Liver (tissue), 3 donors: ENCODE data around the gene CALU.

Source experiments
- GABPA ChIP-seq, 2 donors: IDR thresholded peaks in 1 of 2; conservative IDR thresholded peaks in 1 of 2; 2 replicates each; pipeline ENCODE4 v1.6.1; 2016; ENCODE audit warnings: antibody characterized with exemption in 2 of 2, mild to moderate bottlenecking in 1 of 2, moderate library complexity in 1 of 2
- TF ChIP-seq, protein P1 (sequence below): fragments of 150-350 bp; IDR thresholded peaks from 2 replicates; pipeline ENCODE4 v1.5.1; 2017; ENCODE audit warnings: improper control_type of control experiment, low read depth, low read length; ENCODE audit not compliant: missing input control
- donor health status: healthy.
- donor health status: healthy.

- TF ChIP-seq GABPA (IDR thresholded peaks at IDR 0.05 in 1 of 2, conservative IDR thresholded peaks at IDR 0.05 in 1 of 2): no peak
- TF ChIP-seq, protein P1, sequence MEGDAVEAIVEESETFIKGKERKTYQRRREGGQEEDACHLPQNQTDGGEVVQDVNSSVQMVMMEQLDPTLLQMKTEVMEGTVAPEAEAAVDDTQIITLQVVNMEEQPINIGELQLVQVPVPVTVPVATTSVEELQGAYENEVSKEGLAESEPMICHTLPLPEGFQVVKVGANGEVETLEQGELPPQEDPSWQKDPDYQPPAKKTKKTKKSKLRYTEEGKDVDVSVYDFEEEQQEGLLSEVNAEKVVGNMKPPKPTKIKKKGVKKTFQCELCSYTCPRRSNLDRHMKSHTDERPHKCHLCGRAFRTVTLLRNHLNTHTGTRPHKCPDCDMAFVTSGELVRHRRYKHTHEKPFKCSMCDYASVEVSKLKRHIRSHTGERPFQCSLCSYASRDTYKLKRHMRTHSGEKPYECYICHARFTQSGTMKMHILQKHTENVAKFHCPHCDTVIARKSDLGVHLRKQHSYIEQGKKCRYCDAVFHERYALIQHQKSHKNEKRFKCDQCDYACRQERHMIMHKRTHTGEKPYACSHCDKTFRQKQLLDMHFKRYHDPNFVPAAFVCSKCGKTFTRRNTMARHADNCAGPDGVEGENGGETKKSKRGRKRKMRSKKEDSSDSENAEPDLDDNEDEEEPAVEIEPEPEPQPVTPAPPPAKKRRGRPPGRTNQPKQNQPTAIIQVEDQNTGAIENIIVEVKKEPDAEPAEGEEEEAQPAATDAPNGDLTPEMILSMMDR: no peak
Observed at GRCh38 chr7:128811631-128812430, 72.7 kb downstream of the CALU start.
